Skeletal muscle cell (primary cell): ENCODE measurements around the gene SOX14.

ENCODE experiments used
- DNase-seq: peaks from one replicate; pipeline ENCODE4 v3.0.0-alpha.2; 2010; ENCODE audit warnings: low read depth
- H3K4me3 ChIP-seq: 2 replicates; pipeline ENCODE4 v1.5.1; 2011; ENCODE audit warnings: low read depth, mild to moderate bottlenecking, control low read depth, low read length, moderate library complexity

Gene SOX14

GRCh38 chr3:137764001-137764433 is at the start of gene SOX14:
SOX14 (plus strand) TSS chr3:137764315; CDS start chr3:137764785, 470 bp downstream.
- DNase-seq, result no peak

GRCh38 chr3:137714551-137714950 is 49.6 kb upstream of the SOX14 start:
- H3K4me3 ChIP-seq, result no peak overlapping the region
- no peak for DNase-seq

More at GRCh38 chr3:137764001-137764433, at the start of gene SOX14:
- H3K4me3 ChIP-seq, result no peak within 1 kb of the TSS

- H3K4me3 ChIP-seq, result no peak overlapping the region
- no peak for DNase-seq
These were observed 39.9 kb upstream of the SOX14 start for GRCh38 chr3:137724240-137724639.

GRCh38 chr3:137737208-137737607 is 26.9 kb upstream of the SOX14 start:
- no peak for DNase-seq
- no peak overlapping the region for H3K4me3 ChIP-seq

- no peak for DNase-seq
- no peak overlapping the region for H3K4me3 ChIP-seq
These were observed 25.4 kb upstream of the SOX14 start for GRCh38 chr3:137738710-137739109.

GRCh38 chr3:137743608-137744007 is 20.5 kb upstream of the SOX14 start:
- no peak for DNase-seq

GRCh38 chr3:137746808-137747207 is 17.3 kb upstream of the SOX14 start:
- no peak overlapping the region for H3K4me3 ChIP-seq
- DNase-seq, result no peak

More at GRCh38 chr3:137743608-137744007, 20.5 kb upstream of the SOX14 start:
- no peak overlapping the region for H3K4me3 ChIP-seq

- no peak for DNase-seq
- H3K4me3 ChIP-seq, result no peak overlapping the region
These were observed 4.6 kb upstream of the SOX14 start for GRCh38 chr3:137759505-137759904.

GRCh38 chr3:137760341-137761098 is 3.6 kb upstream of the SOX14 start:
- no peak for DNase-seq
- no peak overlapping the region for H3K4me3 ChIP-seq

GRCh38 chr3:137761099-137761562 is 3.0 kb upstream of the SOX14 start:
- no peak overlapping the region for H3K4me3 ChIP-seq
- DNase-seq, result no peak

- DNase-seq, result no peak
- no peak overlapping the region for H3K4me3 ChIP-seq
These were observed 2.3 kb upstream of the SOX14 start for GRCh38 chr3:137761563-137762503.

- no peak overlapping the region for H3K4me3 ChIP-seq
These were observed 1.2 kb upstream of the SOX14 start for GRCh38 chr3:137762674-137763593.

GRCh38 chr3:137763594-137763938 is 549 bp upstream of the SOX14 start:
- DNase-seq, result no peak
- no peak overlapping the region for H3K4me3 ChIP-seq

More at GRCh38 chr3:137762674-137763593, 1.2 kb upstream of the SOX14 start:
- DNase-seq, result no peak

GRCh38 chr3:137764563-137765309 is 621 bp downstream of the SOX14 start:
- no peak for DNase-seq
- no peak overlapping the region for H3K4me3 ChIP-seq

- DNase-seq, result no peak
- no peak overlapping the region for H3K4me3 ChIP-seq
These were observed 1.4 kb downstream of the SOX14 start for GRCh38 chr3:137765310-137766033.

- no peak for DNase-seq
- H3K4me3 ChIP-seq, result no peak overlapping the region
These were observed 2.1 kb downstream of the SOX14 start for GRCh38 chr3:137766041-137766875.

GRCh38 chr3:137766876-137767537 is 2.9 kb downstream of the SOX14 start:
- DNase-seq, result no peak

More at GRCh38 chr3:137766876-137767537, 2.9 kb downstream of the SOX14 start:
- no peak overlapping the region for H3K4me3 ChIP-seq
